Ovary (tissue), 3 donors: ENCODE results near the gene PAX8.

ENCODE experiments used
- EP300 ChIP-seq: sonication (generic); formaldehyde crosslinking; IDR thresholded peaks from one replicate; pipeline ENCODE4 v1.6.1; 2017; ENCODE audit warnings: antibody characterized with exemption
- POLR2A ChIP-seq: fragments of 450-650 bp; IDR thresholded peaks from one replicate; pipeline ENCODE4 v1.6.1; 2017; ENCODE audit warnings: antibody characterized with exemption, mild to moderate bottlenecking, moderate library complexity
- TF ChIP-seq, protein P1 (sequence below), 3 donors: fragments of 450-650 bp in 2 of 3; fragments of 200-600 bp in 1 of 3; IDR thresholded peaks; one replicate each; pipeline versions ENCODE4 v1.5.1 to v1.8.0; 2016 to 2022; ENCODE audit warnings: antibody characterized with exemption in 3 of 3, mild to moderate bottlenecking in 1 of 3
- donor health status: DM: no; HTN: no; CAD: no.

DNA sequence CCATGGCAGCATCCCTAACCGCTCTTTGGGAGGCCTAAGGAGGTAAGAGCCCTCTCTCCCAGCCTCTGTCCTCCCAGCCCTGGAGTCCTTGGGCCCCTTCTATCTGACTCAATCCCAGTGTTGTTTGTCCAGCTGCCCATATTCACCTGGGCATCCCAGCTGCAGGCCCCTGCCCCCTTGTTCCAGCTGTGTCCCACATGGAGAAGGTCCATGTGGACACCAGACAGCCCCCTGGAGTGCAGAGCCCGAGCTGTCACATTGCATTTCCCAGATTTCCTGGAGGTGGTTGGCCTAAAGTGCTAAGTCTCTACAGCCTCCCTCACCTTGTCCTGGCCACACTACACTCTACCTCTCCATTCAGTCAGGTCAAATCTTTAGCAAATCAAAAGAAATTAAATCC lies 62.4 kb downstream of the PAX8 start:
- TF ChIP-seq EP300 (no peak), POLR2A (no peak)
- TF ChIP-seq, protein P1, sequence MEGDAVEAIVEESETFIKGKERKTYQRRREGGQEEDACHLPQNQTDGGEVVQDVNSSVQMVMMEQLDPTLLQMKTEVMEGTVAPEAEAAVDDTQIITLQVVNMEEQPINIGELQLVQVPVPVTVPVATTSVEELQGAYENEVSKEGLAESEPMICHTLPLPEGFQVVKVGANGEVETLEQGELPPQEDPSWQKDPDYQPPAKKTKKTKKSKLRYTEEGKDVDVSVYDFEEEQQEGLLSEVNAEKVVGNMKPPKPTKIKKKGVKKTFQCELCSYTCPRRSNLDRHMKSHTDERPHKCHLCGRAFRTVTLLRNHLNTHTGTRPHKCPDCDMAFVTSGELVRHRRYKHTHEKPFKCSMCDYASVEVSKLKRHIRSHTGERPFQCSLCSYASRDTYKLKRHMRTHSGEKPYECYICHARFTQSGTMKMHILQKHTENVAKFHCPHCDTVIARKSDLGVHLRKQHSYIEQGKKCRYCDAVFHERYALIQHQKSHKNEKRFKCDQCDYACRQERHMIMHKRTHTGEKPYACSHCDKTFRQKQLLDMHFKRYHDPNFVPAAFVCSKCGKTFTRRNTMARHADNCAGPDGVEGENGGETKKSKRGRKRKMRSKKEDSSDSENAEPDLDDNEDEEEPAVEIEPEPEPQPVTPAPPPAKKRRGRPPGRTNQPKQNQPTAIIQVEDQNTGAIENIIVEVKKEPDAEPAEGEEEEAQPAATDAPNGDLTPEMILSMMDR (IDR thresholded peaks at IDR 0.05) = no peak
